Superior temporal gyrus (tissue), 1 donor: ENCODE data around the gene ICA1.

Experiments
- DNase-seq: peaks from one replicate; pipeline ENCODE4 v3.0.0-alpha.2; 2016; ENCODE audit errors: extremely low spot score

The ICA1 gene

GRCh38 chr7:8228068-8228467 is 33.9 kb downstream of the ICA1 start:
- no peak for DNase-seq

- DNase-seq = no peak
These were observed 34.7 kb downstream of the ICA1 start for GRCh38 chr7:8227261-8227660.

- DNase-seq = no peak
These were observed 35.5 kb downstream of the ICA1 start for GRCh38 chr7:8226501-8226900.

- DNase-seq = no peak
These were observed 40.4 kb downstream of the ICA1 start for GRCh38 chr7:8221567-8221966.

- DNase-seq = no peak
These were observed 40.9 kb downstream of the ICA1 start for GRCh38 chr7:8221101-8221495.

GRCh38 chr7:8220376-8221100 is 41.4 kb downstream of the ICA1 start:
- peak; percentile 29 for DNase-seq

GRCh38 chr7:8217200-8218068 is 44.5 kb downstream of the ICA1 start:
- DNase-seq = peak; percentile 98

GRCh38 chr7:8216334-8216690 is 45.7 kb downstream of the ICA1 start:
- no peak for DNase-seq

- DNase-seq = no peak
These were observed 46.2 kb downstream of the ICA1 start for GRCh38 chr7:8215648-8216333.

GRCh38 chr7:8214244-8214824 is 47.6 kb downstream of the ICA1 start:
- DNase-seq = no peak

GRCh38 chr7:8213381-8213780 is 48.6 kb downstream of the ICA1 start:
- DNase-seq = no peak

- peak; percentile 41 for DNase-seq
These were observed 49.3 kb downstream of the ICA1 start for GRCh38 chr7:8212638-8213037.

- no peak for DNase-seq
These were observed 50.3 kb downstream of the ICA1 start for GRCh38 chr7:8211725-8212096.

GRCh38 chr7:8210845-8211724 is 50.9 kb downstream of the ICA1 start:
- DNase-seq = no peak

- no peak for DNase-seq
These were observed 52.6 kb downstream of the ICA1 start for GRCh38 chr7:8209353-8209752.

GRCh38 chr7:8208816-8209215 is 53.2 kb downstream of the ICA1 start:
- DNase-seq = no peak

- DNase-seq = no peak
These were observed 55.0 kb downstream of the ICA1 start for GRCh38 chr7:8206956-8207355.

- DNase-seq = no peak
These were observed 56.4 kb downstream of the ICA1 start for GRCh38 chr7:8205537-8205936.

GRCh38 chr7:8205031-8205387 is 57.0 kb downstream of the ICA1 start:
- DNase-seq = no peak

GRCh38 chr7:8204339-8205030 is 57.5 kb downstream of the ICA1 start:
- DNase-seq = no peak
